Measurements from ENCODE around the gene SCAMP2. TPM values are rescaled to one million over a fixed set of nuclear protein-coding genes. Genes with fewer than 3 reads are reported as not detected.

Gene SCAMP2
- total RNA-seq, 1 donor from 2014 or later, result 56.4 TPM

DNA sequence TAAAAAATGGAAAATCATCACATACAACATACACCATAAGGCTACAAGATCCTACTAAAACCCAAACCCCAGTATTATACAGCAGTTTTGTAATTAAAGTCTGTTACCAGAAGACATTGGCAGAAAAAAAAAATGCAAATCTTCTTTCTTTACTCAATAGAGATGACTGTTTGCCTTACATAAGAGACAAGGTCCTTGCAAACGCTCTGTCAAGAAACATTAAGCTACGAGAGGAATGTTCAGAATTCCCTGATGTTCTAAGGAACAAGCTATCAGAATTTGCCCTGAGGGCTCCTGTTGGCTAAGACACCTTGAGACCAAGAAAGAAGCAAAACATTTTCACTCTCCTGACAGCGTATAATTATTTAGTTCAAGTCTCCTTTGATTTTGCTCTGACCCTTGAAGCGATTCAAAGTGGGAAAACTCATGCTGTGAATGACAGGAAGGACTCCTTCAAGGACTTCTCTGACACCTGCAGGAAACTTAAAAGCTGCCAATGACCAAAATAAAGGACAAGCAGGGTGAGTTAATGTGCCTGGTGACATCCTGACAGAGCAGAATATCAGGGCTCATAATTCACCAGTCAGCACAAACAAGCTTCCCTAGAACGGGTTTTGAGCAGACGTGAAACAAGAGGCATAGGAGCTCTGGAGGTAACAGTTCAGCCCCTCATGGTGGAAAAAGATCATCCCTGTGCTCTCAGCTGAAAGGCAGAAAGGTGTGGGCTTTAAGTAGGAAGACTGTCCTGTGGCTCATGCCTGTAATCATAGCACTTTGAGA, 2.5 kb downstream of the SCAMP2 start:
- Mint-ChIP-seq H3K4me1 (ENCODE audit: low read depth, unreplicated experiment) (peaks cover 37% of the 10 kb centered on the region), H3K27me3 (ENCODE audit: low read depth, unreplicated experiment) (no peaks in the 10 kb centered on the region), H3K4me3 (ENCODE audit: unreplicated experiment) (peak overlapping the region; percentile 41), H3K9me3 (ENCODE audit: unreplicated experiment) (peaks cover 4% of the 10 kb centered on the region), H3K36me3 (ENCODE audit: low read depth, unreplicated experiment) (peaks cover 11% of the 10 kb centered on the region), H3K27ac (ENCODE audit: unreplicated experiment) (no peak overlapping the region)
- DNase-seq (ENCODE audit: low read depth) (no peak), FAIRE-seq (no peak)
- Histone ChIP-seq H3K4me3 (ENCODE audit: insufficient read depth, low read depth, low read length) (no peak overlapping the region), H3K36me3 (ENCODE audit: insufficient read depth, low read length) (no peaks in the 10 kb centered on the region), H3K4me1 (ENCODE audit: insufficient read depth, low read length) (peaks cover 15% of the 10 kb centered on the region), H4K20me1 (ENCODE audit: insufficient read depth, low read length) (peaks cover 68% of the 10 kb centered on the region), H3K27me3 (ENCODE audit: insufficient read depth, low read length) (no peaks in the 10 kb centered on the region), H2AFZ (ENCODE audit: low read depth, low read length) (no peak overlapping the region), H3K4me2 (ENCODE audit: low read length) (peak overlapping the region; percentile 4), H3K27ac (ENCODE audit: low read depth, low read length) (no peak overlapping the region), H3K9me3 (ENCODE audit: insufficient read depth, low read depth, low read length) (no peaks in the 10 kb centered on the region), H3K79me2 (ENCODE audit: insufficient read depth, low read length) (peaks cover 67% of the 10 kb centered on the region), H3K9ac (ENCODE audit: low read length) (no peak overlapping the region)
- TF ChIP-seq EZH2 (IDR thresholded peaks at IDR 0.05; ENCODE audit: insufficient read depth, low read length), result no peak
- TF ChIP-seq, protein P1, sequence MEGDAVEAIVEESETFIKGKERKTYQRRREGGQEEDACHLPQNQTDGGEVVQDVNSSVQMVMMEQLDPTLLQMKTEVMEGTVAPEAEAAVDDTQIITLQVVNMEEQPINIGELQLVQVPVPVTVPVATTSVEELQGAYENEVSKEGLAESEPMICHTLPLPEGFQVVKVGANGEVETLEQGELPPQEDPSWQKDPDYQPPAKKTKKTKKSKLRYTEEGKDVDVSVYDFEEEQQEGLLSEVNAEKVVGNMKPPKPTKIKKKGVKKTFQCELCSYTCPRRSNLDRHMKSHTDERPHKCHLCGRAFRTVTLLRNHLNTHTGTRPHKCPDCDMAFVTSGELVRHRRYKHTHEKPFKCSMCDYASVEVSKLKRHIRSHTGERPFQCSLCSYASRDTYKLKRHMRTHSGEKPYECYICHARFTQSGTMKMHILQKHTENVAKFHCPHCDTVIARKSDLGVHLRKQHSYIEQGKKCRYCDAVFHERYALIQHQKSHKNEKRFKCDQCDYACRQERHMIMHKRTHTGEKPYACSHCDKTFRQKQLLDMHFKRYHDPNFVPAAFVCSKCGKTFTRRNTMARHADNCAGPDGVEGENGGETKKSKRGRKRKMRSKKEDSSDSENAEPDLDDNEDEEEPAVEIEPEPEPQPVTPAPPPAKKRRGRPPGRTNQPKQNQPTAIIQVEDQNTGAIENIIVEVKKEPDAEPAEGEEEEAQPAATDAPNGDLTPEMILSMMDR (IDR thresholded peaks at IDR 0.05; ENCODE audit: insufficient read depth, low read depth, low read length), result no peak

DNA sequence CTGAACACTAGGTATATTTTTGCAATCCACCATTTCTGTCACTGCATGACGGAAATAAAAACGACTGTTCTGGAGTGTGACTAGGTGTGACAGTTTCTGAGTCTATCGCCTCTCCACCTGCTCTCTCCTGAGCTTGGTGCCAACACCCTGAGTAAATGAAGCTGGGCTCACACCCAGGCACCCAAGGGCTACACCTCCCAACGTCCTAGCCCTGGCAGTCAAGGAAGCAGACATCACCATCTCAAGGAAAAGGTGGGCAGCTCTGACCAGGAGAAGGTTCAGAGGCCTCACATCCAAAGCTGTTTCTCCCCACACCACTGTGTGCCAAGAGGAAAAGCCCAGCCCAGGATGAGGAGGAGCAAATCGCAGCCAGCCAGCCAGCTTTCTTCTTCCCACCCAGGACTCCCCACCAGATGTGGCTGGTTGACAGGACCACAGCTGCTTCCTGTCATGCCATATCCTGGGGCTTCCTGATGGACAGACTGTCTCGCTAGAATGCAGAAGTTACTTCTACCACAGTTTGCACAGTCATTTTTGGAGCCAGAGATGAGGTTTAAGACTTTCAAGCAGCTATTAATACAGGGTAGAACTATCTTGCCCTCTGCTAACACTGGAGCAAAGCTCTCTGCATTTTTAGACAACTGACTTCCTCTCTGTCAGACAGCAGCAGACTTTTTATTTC, 3.3 kb downstream of the SCAMP2 start:
- DNase-seq (ENCODE audit: low read depth) (no peak), FAIRE-seq (no peak)
- no peaks in the 10 kb centered on the region for H3K36me3 ChIP-seq (ENCODE audit: insufficient read depth, low read length)
- no peak overlapping the region for H2AFZ ChIP-seq (ENCODE audit: low read depth, low read length)
- TF ChIP-seq, protein P1 (IDR thresholded peaks at IDR 0.05; ENCODE audit: insufficient read depth, low read depth, low read length), result no peak
- TF ChIP-seq EZH2 (IDR thresholded peaks at IDR 0.05; ENCODE audit: insufficient read depth, low read length), result no peak
- no peak overlapping the region for H3K9ac ChIP-seq (ENCODE audit: low read length)
- Mint-ChIP-seq H3K27me3 (ENCODE audit: low read depth, unreplicated experiment) (no peaks in the 10 kb centered on the region), H3K27ac (ENCODE audit: unreplicated experiment) (no peak overlapping the region), H3K4me1 (ENCODE audit: low read depth, unreplicated experiment) (peaks cover 40% of the 10 kb centered on the region), H3K4me3 (ENCODE audit: unreplicated experiment) (peak overlapping the region; percentile 62), H3K36me3 (ENCODE audit: low read depth, unreplicated experiment) (peaks cover 13% of the 10 kb centered on the region), H3K9me3 (ENCODE audit: unreplicated experiment) (peaks cover 4% of the 10 kb centered on the region)
- H4K20me1 ChIP-seq (ENCODE audit: insufficient read depth, low read length), result peaks cover 73% of the 10 kb centered on the region
- H3K4me1 ChIP-seq (ENCODE audit: insufficient read depth, low read length), result peaks cover 15% of the 10 kb centered on the region
- H3K79me2 ChIP-seq (ENCODE audit: insufficient read depth, low read length), result peaks cover 72% of the 10 kb centered on the region
- H3K9me3 ChIP-seq (ENCODE audit: insufficient read depth, low read depth, low read length), result no peaks in the 10 kb centered on the region
- no peak overlapping the region for H3K4me2 ChIP-seq (ENCODE audit: low read length)
- H3K27me3 ChIP-seq (ENCODE audit: insufficient read depth, low read length), result no peaks in the 10 kb centered on the region
- H3K27ac ChIP-seq (ENCODE audit: low read depth, low read length), result no peak overlapping the region
- H3K4me3 ChIP-seq (ENCODE audit: insufficient read depth, low read depth, low read length), result no peak overlapping the region

All from astrocyte (in vitro differentiated cells and primary cell).